OCI-LY7 (cell line): ENCODE results near the gene BPIFB4. TPM values are rescaled to one million over a fixed set of nuclear protein-coding genes. Genes with fewer than 3 reads are reported as not detected.

Experiments
- BruUV-seq: library from RNA; stranded (reverse); fragments of 400-500 nt; replicated peaks from 2 replicates; lab custom pipeline; 2021; lab: Mats Ljungman, UMichigan
- CTCF ChIA-PET: fragments of 300-600 bp; sonication (Branson Sonifier 250); formaldehyde crosslinking; loops from one replicate; lab custom pipeline; 2022; ENCODE audit warnings: antibody characterized with exemption; ENCODE audit not compliant: unreplicated experiment; lab: Charles Lee
- POLR2A ChIA-PET: fragments of 300-600 bp; sonication (Branson Sonifier 250); formaldehyde crosslinking; loops from one replicate; lab custom pipeline; 2022; ENCODE audit warnings: antibody characterized with exemption; lab: Charles Lee
- DNase-seq: peaks from one replicate; pipeline ENCODE4 v3.0.0-alpha.2; 2015; ENCODE audit warnings: low spot score
- H2AFZ ChIP-seq: fragments of 200-600 bp; sonication (generic), shearing (Covaris generic); 2 replicates; pipeline ENCODE4 v1.6.1; 2014; ENCODE audit warnings: mild to moderate bottlenecking, antibody characterized with exemption, low read length, moderate library complexity
- H3K27ac ChIP-seq: fragments of 200-600 bp; sonication (generic); 2 replicates; pipeline ENCODE4 v1.5.1; 2014; ENCODE audit warnings: mixed run types, low read depth, mild to moderate bottlenecking, moderate library complexity, low read length, inconsistent platforms; ENCODE audit not compliant: poor library complexity, severe bottlenecking
- H3K36me3 ChIP-seq: fragments of 200-600 bp; sonication (generic); 2 replicates; pipeline ENCODE4 v1.6.1; 2014; ENCODE audit warnings: mild to moderate bottlenecking, antibody characterized with exemption, low read length, moderate library complexity, mixed read lengths; ENCODE audit not compliant: insufficient read depth
- H3K4me1 ChIP-seq: fragments of 200-600 bp; sonication (generic); 2 replicates; pipeline ENCODE4 v1.5.1; 2014; ENCODE audit warnings: mild to moderate bottlenecking, low read length; ENCODE audit not compliant: insufficient read depth, poor library complexity, severe bottlenecking
- H3K4me2 ChIP-seq: fragments of 200-600 bp; sonication (generic); 2 replicates; pipeline ENCODE4 v1.6.1; 2014; ENCODE audit warnings: mild to moderate bottlenecking, low read length
- H3K4me3 ChIP-seq: fragments of 200-600 bp; sonication (generic); 2 replicates; pipeline ENCODE4 v1.5.1; 2014; ENCODE audit warnings: mild to moderate bottlenecking, low read depth, low read length; ENCODE audit not compliant: poor library complexity, severe bottlenecking
- H3K79me2 ChIP-seq: fragments of 200-600 bp; sonication (generic); 2 replicates; pipeline ENCODE4 v1.6.1; 2016; ENCODE audit warnings: low read depth, mild to moderate bottlenecking, low read length, moderate library complexity, mixed read lengths; ENCODE audit not compliant: insufficient read depth
- H3K9me2 ChIP-seq: fragments of 200-600 bp; sonication (generic); 2 replicates; pipeline ENCODE4 v1.6.1; 2016; ENCODE audit warnings: mild to moderate bottlenecking, low read length, mixed read lengths; ENCODE audit not compliant: insufficient read depth
- H3K9me3 ChIP-seq: fragments of 200-600 bp; sonication (generic); 2 replicates; pipeline ENCODE4 v1.6.1; 2014; ENCODE audit warnings: mild to moderate bottlenecking, mixed run types, low read length, mixed read lengths
- H4K20me1 ChIP-seq: fragments of 200-600 bp; sonication (generic); 2 replicates; pipeline ENCODE4 v1.6.1; 2014; ENCODE audit warnings: mild to moderate bottlenecking, antibody characterized with exemption, low read length, moderate library complexity, mixed read lengths; ENCODE audit not compliant: insufficient read depth
- CTCF ChIP-seq: fragments of 200-600 bp; sonication (generic); conservative IDR thresholded peaks from 2 replicates; pipeline ENCODE4 v1.5.1; 2014; ENCODE audit warnings: mild to moderate bottlenecking, antibody characterized with exemption, low read length, moderate library complexity, mixed read lengths
- EZH2phosphoT487 ChIP-seq: fragments of 200-600 bp; sonication (generic); IDR thresholded peaks from 2 replicates; pipeline ENCODE4 v1.6.1; 2018; ENCODE audit warnings: low read depth, borderline replicate concordance, mild to moderate bottlenecking, mixed run types, antibody characterized with exemption, low read length, moderate library complexity, mixed read lengths
- intact Hi-C: fragments of 100-400 bp; cut with micrococcal nuclease; formaldehyde crosslinking; loops from one replicate; pipeline ENCODE4 v1.10.0; 2022; ENCODE audit not compliant: unreplicated experiment
- total RNA-seq, 2 experiments: library from RNA; depleted of rRNA in 1 of 2; stranded (reverse); fragments of >200 nt in 1 of 2; shearing (Covaris generic) in 1 of 2; gene quantifications; 2 replicates each; pipeline ENCODE4 v1.2.3, GENCODE V29; 2014 to 2022

BPIFB4 gene
- total RNA-seq, 2 experiments from 2014 or later, result not detected

DNA sequence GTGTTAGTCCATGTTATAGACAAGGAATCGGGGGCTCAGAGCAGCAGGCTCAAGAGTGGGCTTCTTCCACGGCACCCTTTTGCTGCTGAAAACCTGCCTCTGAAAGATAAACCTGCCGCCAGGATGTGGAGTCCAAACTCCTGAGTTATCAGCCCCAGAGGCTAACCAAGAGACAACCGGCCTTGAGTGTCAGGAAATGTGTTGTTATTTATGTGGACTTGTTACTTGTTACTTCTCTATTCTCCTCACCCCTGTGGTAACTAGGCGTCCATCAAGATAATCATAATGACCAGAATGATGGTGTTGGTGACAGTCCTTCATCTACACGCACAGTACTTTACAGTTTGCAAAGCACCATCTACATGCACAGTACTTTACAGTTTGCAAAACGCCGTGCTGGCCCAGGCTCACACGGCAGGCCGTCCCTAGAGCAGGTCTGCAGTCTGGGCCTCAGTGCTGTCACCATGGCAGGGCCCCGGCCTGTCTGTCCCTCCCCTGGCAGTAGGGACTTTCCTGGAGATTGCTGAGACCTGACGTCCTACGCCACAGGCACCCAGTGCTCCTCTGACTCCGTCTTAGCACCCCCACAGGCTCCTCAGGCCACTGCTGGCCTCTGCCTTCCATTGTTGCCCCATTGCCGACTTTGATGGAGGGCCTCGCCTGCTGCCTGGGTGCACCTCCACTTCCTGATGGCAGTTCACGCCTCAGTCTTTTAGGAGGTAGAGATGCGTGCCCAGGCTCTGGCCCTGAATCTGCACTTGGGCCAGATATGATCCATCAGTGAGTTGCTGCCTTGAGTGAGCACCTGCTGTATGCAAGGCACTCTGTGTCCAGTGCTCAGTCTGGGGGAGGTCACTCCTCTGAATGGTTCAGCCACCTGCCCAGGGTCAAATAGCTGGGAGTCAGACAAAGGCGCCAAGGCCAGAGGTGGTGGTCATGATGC is 9.1 kb upstream of the BPIFB4 start:
- Histone ChIP-seq H3K9me3 (no peaks in the 10 kb centered on the region), H2AFZ (no peak overlapping the region), H3K4me2 (no peak overlapping the region), H3K79me2 (no peaks in the 10 kb centered on the region), H3K4me1 (no peaks in the 10 kb centered on the region), H4K20me1 (no peaks in the 10 kb centered on the region), H3K9me2 (no peaks in the 10 kb centered on the region), H3K4me3 (no peak overlapping the region), H3K36me3 (no peaks in the 10 kb centered on the region), H3K27ac (no peak overlapping the region)
- POLR2A ChIA-PET, result interaction anchor here (0.6 kb wide), 1 partner anchor 30 kb away, joined by 3 read pairs; no protein-coding TSS in a partner anchor
- CTCF ChIA-PET, result no interaction called here
- BruUV-seq, result no TSS peak
- TF ChIP-seq CTCF (no peak), EZH2phosphoT487 (no peak)
- intact Hi-C loops, result no loop called here
- DNase-seq, result no peak

GRCh38 chr20:33071198-33071597 is 8.2 kb upstream of the BPIFB4 start:
- Histone ChIP-seq H3K4me1 (no peaks in the 10 kb centered on the region), H3K4me2 (no peak overlapping the region), H4K20me1 (no peaks in the 10 kb centered on the region), H3K9me3 (no peaks in the 10 kb centered on the region), H3K4me3 (no peak overlapping the region), H3K27ac (no peak overlapping the region), H3K9me2 (no peaks in the 10 kb centered on the region), H2AFZ (no peak overlapping the region), H3K79me2 (no peaks in the 10 kb centered on the region), H3K36me3 (no peaks in the 10 kb centered on the region)
- TF ChIP-seq CTCF, result no peak
- TF ChIP-seq EZH2phosphoT487, result no peak
- intact Hi-C loops, result no loop called here
- ChIA-PET CTCF (no interaction called here), POLR2A (interaction anchor here (0.6 kb wide), 1 partner anchor 31 kb away, joined by 3 read pairs; no protein-coding TSS in a partner anchor)
- DNase-seq, result no peak
- no TSS peak for BruUV-seq

DNA sequence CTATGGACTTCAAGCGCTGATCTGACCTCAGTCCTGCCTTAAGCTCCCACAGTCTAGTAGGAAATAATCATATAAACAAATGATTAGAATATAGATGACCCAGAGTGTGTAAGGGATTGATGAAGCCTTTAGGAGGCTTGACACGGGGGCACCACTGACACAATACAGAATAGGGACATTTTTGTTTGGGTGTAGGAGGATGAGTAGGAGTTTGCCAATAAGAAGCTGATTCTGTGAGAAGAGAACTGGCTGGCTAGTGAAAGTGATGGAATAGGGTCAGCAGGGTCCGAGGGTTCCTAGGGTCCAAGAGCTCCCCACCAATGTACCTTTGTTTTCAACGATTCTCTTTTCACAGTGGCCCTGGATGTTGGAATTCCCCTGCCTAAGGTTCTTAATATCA is 7.1 kb upstream of the BPIFB4 start:
- H3K79me2 ChIP-seq, result no peaks in the 10 kb centered on the region
- no peak overlapping the region for H3K4me2 ChIP-seq
- no peak overlapping the region for H3K27ac ChIP-seq
- no peak overlapping the region for H2AFZ ChIP-seq
- no peaks in the 10 kb centered on the region for H3K9me2 ChIP-seq
- no peak for DNase-seq
- H3K4me1 ChIP-seq, result no peaks in the 10 kb centered on the region
- no peaks in the 10 kb centered on the region for H4K20me1 ChIP-seq
- TF ChIP-seq CTCF (no peak), EZH2phosphoT487 (no peak)
- intact Hi-C loops, result no loop called here
- no peaks in the 10 kb centered on the region for H3K36me3 ChIP-seq
- no TSS peak for BruUV-seq
- H3K4me3 ChIP-seq, result no peak overlapping the region
- ChIA-PET CTCF (no interaction called here), POLR2A (interaction anchor here (0.6 kb wide), 1 partner anchor 981 kb away, joined by 3 read pairs; no protein-coding TSS in a partner anchor)
- H3K9me3 ChIP-seq, result no peaks in the 10 kb centered on the region
